K562 (cell line): ENCODE measurements around the gene HRC. TPM values are rescaled to one million over a fixed set of nuclear protein-coding genes. Genes with fewer than 3 reads are reported as not detected.

ENCODE experiments used
- CTCF ChIP-seq, 3 experiments: IDR thresholded peaks in 2 of 3; conservative IDR thresholded peaks in 1 of 3; 2 replicates each; pipeline ENCODE4 v1.5.1; 2011 to 2012; ENCODE audit warnings: low read length in 3 of 3, mild to moderate bottlenecking in 3 of 3, control low read depth in 2 of 3, improper control_type of control experiment in 1 of 3, inconsistent platforms in 1 of 3, low read depth in 1 of 3, mixed read lengths in 1 of 3, moderate library complexity in 1 of 3; ENCODE audit not compliant: insufficient read depth in 2 of 3
- LARP7 ChIP-seq: fragments of 450-650 bp; IDR thresholded peaks from 2 replicates; pipeline ENCODE4 v1.6.1; 2016
- SMAD2 ChIP-seq: fragments of 150-350 bp; IDR thresholded peaks from 2 replicates; pipeline ENCODE4 v1.6.1; 2014; ENCODE audit warnings: low read depth, mild to moderate bottlenecking, low read length
- ZNF197 ChIP-seq: fragments of 200-800 bp; sonication (Bioruptor generic); IDR thresholded peaks from 2 replicates; pipeline ENCODE4 v1.6.1; 2016; ENCODE audit warnings: low read depth, missing genetic modification characterization, missing compliant biosample characterization
- ZSCAN32 ChIP-seq: fragments of 450-650 bp; formaldehyde crosslinking; IDR thresholded peaks from 2 replicates; pipeline ENCODE4 v1.4.0; 2020; ENCODE audit warnings: mild to moderate bottlenecking, moderate library complexity
- polyA plus RNA-seq, 8 experiments: library from polyadenylated mRNA; depleted of rRNA in 4 of 8; stranded (reverse) in 5 of 8; unstranded in 3 of 8; fragments of >200 nt; fragmentation: Nextera tagmentation in 2 of 8; fragmentation: Illumina TruSeq in 1 of 8; extraction: Ambion mirVana in 2 of 8; extraction: Trizol in 1 of 8; gene quantifications; 2 replicates each; pipeline versions ENCODE4 v1.2.1 to v1.2.3, GENCODE V29; 2011 to 2014; ENCODE audit warnings: inconsistent platforms in 1 of 8, missing spikeins in 1 of 8
- total RNA-seq, 7 experiments: library from RNA; depleted of rRNA in 6 of 7; stranded (reverse); fragments of >200 nt in 6 of 7; fragmentation: Illumina TruSeq in 2 of 7; extraction: Trizol in 2 of 7; gene quantifications; 2 replicates each; pipeline versions ENCODE4 v1.2.1 to v1.2.3, GENCODE V29; 2011 to 2021; ENCODE audit warnings: low replicate concordance in 1 of 7
- TF ChIP-seq, protein P1 (sequence below): sonication (generic); formaldehyde crosslinking; IDR thresholded peaks from 2 replicates; pipeline ENCODE4 v1.8.0; 2022; ENCODE audit warnings: mild to moderate bottlenecking, missing genetic modification reagents

The HRC gene
- total and polyA plus RNA-seq, 9 of the 15 experiments (the other 6 are each of a cell fraction or from before 2014, with no cell fraction given) = 0.66 to 18.7 (median 13.1) TPM

GRCh38 chr19:49141352-49141751, 13.8 kb downstream of the HRC start (continued):
- TF ChIP-seq CTCF (IDR thresholded peaks at IDR 0.05 in 2 of 3, conservative IDR thresholded peaks at IDR 0.05 in 1 of 3; ENCODE audit: insufficient read depth in 2 of 3, low read depth in 1 of 3, low read length in 3 of 3) = no peak
- no peak for TF ChIP-seq ZSCAN32 (CRISPR knock-in tag)
- TF ChIP-seq LARP7 = peak; percentile 87
- TF ChIP-seq SMAD2 = no peak
- TF ChIP-seq, protein P1, sequence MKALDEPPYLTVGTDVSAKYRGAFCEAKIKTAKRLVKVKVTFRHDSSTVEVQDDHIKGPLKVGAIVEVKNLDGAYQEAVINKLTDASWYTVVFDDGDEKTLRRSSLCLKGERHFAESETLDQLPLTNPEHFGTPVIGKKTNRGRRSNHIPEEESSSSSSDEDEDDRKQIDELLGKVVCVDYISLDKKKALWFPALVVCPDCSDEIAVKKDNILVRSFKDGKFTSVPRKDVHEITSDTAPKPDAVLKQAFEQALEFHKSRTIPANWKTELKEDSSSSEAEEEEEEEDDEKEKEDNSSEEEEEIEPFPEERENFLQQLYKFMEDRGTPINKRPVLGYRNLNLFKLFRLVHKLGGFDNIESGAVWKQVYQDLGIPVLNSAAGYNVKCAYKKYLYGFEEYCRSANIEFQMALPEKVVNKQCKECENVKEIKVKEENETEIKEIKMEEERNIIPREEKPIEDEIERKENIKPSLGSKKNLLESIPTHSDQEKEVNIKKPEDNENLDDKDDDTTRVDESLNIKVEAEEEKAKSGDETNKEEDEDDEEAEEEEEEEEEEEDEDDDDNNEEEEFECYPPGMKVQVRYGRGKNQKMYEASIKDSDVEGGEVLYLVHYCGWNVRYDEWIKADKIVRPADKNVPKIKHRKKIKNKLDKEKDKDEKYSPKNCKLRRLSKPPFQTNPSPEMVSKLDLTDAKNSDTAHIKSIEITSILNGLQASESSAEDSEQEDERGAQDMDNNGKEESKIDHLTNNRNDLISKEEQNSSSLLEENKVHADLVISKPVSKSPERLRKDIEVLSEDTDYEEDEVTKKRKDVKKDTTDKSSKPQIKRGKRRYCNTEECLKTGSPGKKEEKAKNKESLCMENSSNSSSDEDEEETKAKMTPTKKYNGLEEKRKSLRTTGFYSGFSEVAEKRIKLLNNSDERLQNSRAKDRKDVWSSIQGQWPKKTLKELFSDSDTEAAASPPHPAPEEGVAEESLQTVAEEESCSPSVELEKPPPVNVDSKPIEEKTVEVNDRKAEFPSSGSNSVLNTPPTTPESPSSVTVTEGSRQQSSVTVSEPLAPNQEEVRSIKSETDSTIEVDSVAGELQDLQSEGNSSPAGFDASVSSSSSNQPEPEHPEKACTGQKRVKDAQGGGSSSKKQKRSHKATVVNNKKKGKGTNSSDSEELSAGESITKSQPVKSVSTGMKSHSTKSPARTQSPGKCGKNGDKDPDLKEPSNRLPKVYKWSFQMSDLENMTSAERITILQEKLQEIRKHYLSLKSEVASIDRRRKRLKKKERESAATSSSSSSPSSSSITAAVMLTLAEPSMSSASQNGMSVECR (CRISPR knock-in tag) = no peak
- TF ChIP-seq ZNF197 (CRISPR knock-in tag) = no peak
